Panc1 (cell line): ENCODE data around the gene RFTN1. TPM values are rescaled to one million over a fixed set of nuclear protein-coding genes. Genes with fewer than 3 reads are reported as not detected.

Source experiments
- ATAC-seq: fragments of 200-7000 bp; cut with Tn5 transposase; 2 replicates; pipeline ENCODE4 v1.9.1; 2020; ENCODE audit warnings: mild to moderate bottlenecking, moderate library complexity
- BruUV-seq: library from RNA; stranded (reverse); fragments of 400-500 nt; replicated peaks from 2 replicates; lab custom pipeline; 2021; lab: Mats Ljungman, UMichigan
- CTCF ChIA-PET: fragments of 300-600 bp; sonication (Branson Sonifier 250); formaldehyde crosslinking; loops from one replicate; lab custom pipeline; 2022; ENCODE audit warnings: antibody characterized with exemption; lab: Charles Lee
- POLR2A ChIA-PET: fragments of 300-600 bp; sonication (Branson Sonifier 250); formaldehyde crosslinking; loops from one replicate; lab custom pipeline; 2022; ENCODE audit warnings: antibody characterized with exemption; lab: Charles Lee
- DNase-seq: peaks from one replicate; pipeline ENCODE4 v3.0.0-alpha.2; 2010; ENCODE audit warnings: low read depth, low spot score
- H3K27ac ChIP-seq: 2 replicates; pipeline ENCODE4 v1.5.1; 2011; ENCODE audit warnings: mild to moderate bottlenecking, low read length, inconsistent platforms
- H3K27me3 ChIP-seq: fragments of 200-500 bp; sonication (Bioruptor generic); 2 replicates; pipeline ENCODE4 v1.6.0; 2014; ENCODE audit warnings: low read length, inconsistent platforms; ENCODE audit not compliant: control insufficient read depth, insufficient read depth
- H3K36me3 ChIP-seq: fragments of 200-500 bp; sonication (Bioruptor generic); 2 replicates; pipeline ENCODE4 v1.5.1; 2014; ENCODE audit warnings: inconsistent platforms, mild to moderate bottlenecking, low read length, moderate library complexity; ENCODE audit not compliant: control insufficient read depth, insufficient read depth
- H3K4me1 ChIP-seq: 2 replicates; pipeline ENCODE4 v1.5.1; 2011; ENCODE audit warnings: inconsistent platforms, mild to moderate bottlenecking, low read length, moderate library complexity; ENCODE audit not compliant: control insufficient read depth, insufficient read depth
- H3K4me3 ChIP-seq, 2 experiments: 2 replicates each; pipeline ENCODE4 v1.5.1; 2011 to 2012; ENCODE audit warnings: low read depth in 2 of 2, low read length in 2 of 2, mild to moderate bottlenecking in 2 of 2, inconsistent platforms in 1 of 2, moderate library complexity in 1 of 2
- H3K9me3 ChIP-seq: fragments of 200-500 bp; sonication (Bioruptor generic); 2 replicates; pipeline ENCODE4 v1.5.1; 2014; ENCODE audit warnings: low read depth, mild to moderate bottlenecking, inconsistent platforms, low read length, moderate library complexity; ENCODE audit not compliant: control insufficient read depth, insufficient read depth
- CTCF ChIP-seq: fragments of 450-650 bp; IDR thresholded peaks from 2 replicates; pipeline ENCODE4 v1.5.1; 2017; ENCODE audit warnings: mild to moderate bottlenecking
- POLR2AphosphoS5 ChIP-seq: IDR thresholded peaks from 2 replicates; pipeline ENCODE4 v1.6.1; 2012; ENCODE audit warnings: mild to moderate bottlenecking, low read depth, low read length, moderate library complexity
- SIN3A ChIP-seq: IDR thresholded peaks from 2 replicates; pipeline ENCODE4 v1.6.1; 2012; ENCODE audit warnings: low read depth, mild to moderate bottlenecking, low read length, moderate library complexity, borderline replicate concordance; ENCODE audit not compliant: insufficient read depth
- TCF7L2 ChIP-seq: IDR thresholded peaks from 2 replicates; pipeline ENCODE4 v1.6.1; 2011; ENCODE audit warnings: mild to moderate bottlenecking, low read depth, low read length, inconsistent platforms
- in situ Hi-C: cut with HindIII; loops from 2 replicates; pipeline ENCODE4 v1.10.0; 2016; ENCODE audit warnings: low sequenced_read_pairs, low pct_unique_long_range_greater_than_20kb
- intact Hi-C: fragments of 100-400 bp; cut with micrococcal nuclease; formaldehyde crosslinking; loops from one replicate; pipeline ENCODE4 v1.10.0; 2022; ENCODE audit not compliant: unreplicated experiment
- total RNA-seq: library from RNA; stranded (reverse); gene quantifications from one replicate; pipeline ENCODE4 v1.2.1, GENCODE V29; 2021; ENCODE audit not compliant: unreplicated experiment
- TF ChIP-seq, protein P1 (sequence below), 2 experiments: IDR thresholded peaks; 2 replicates each; pipeline ENCODE4 v1.6.1; 2011 to 2012; ENCODE audit warnings: low read depth in 2 of 2, control low read depth in 1 of 2, low read length in 1 of 2, mild to moderate bottlenecking in 1 of 2, moderate library complexity in 1 of 2; ENCODE audit not compliant: insufficient read depth in 1 of 2

The RFTN1 gene
- total RNA-seq, 1 experiment from 2014 or later: 0.90 TPM

GRCh38 chr3:16456784-16457415 lies 56.6 kb downstream of the RFTN1 start:
- intact Hi-C loops: no loop called here
- Histone ChIP-seq H3K27me3 (no peaks in the 10 kb centered on the region; the same call in 1 of the 2 replicates), H3K4me1 (no peaks in the 10 kb centered on the region), H3K9me3 (no peaks in the 10 kb centered on the region), H3K36me3 (no peaks in the 10 kb centered on the region), H3K27ac (no peak overlapping the region), H3K4me3 (no peak overlapping the region)
- no peak for ATAC-seq
- TF ChIP-seq POLR2AphosphoS5 (no peak), TCF7L2 (no peak), CTCF (no peak), SIN3A (no peak)
- TF ChIP-seq, protein P1, sequence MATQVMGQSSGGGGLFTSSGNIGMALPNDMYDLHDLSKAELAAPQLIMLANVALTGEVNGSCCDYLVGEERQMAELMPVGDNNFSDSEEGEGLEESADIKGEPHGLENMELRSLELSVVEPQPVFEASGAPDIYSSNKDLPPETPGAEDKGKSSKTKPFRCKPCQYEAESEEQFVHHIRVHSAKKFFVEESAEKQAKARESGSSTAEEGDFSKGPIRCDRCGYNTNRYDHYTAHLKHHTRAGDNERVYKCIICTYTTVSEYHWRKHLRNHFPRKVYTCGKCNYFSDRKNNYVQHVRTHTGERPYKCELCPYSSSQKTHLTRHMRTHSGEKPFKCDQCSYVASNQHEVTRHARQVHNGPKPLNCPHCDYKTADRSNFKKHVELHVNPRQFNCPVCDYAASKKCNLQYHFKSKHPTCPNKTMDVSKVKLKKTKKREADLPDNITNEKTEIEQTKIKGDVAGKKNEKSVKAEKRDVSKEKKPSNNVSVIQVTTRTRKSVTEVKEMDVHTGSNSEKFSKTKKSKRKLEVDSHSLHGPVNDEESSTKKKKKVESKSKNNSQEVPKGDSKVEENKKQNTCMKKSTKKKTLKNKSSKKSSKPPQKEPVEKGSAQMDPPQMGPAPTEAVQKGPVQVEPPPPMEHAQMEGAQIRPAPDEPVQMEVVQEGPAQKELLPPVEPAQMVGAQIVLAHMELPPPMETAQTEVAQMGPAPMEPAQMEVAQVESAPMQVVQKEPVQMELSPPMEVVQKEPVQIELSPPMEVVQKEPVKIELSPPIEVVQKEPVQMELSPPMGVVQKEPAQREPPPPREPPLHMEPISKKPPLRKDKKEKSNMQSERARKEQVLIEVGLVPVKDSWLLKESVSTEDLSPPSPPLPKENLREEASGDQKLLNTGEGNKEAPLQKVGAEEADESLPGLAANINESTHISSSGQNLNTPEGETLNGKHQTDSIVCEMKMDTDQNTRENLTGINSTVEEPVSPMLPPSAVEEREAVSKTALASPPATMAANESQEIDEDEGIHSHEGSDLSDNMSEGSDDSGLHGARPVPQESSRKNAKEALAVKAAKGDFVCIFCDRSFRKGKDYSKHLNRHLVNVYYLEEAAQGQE (IDR thresholded peaks at IDR 0.05; ENCODE audit: insufficient read depth in 1 of 2, low read depth in 2 of 2, low read length in 1 of 2): no peak
- BruUV-seq: no TSS peak
- in situ Hi-C loops: no loop called here
- no peak for DNase-seq
- CTCF ChIA-PET: no interaction called here
- POLR2A ChIA-PET: no interaction called here

- no TSS peak for BruUV-seq
- Histone ChIP-seq H3K4me1 (no peaks in the 10 kb centered on the region), H3K27ac (no peak overlapping the region), H3K36me3 (no peaks in the 10 kb centered on the region), H3K9me3 (no peaks in the 10 kb centered on the region), H3K27me3 (no peaks in the 10 kb centered on the region; the same call in 1 of the 2 replicates), H3K4me3 (no peak overlapping the region)
- ChIA-PET CTCF (no interaction called here), POLR2A (no interaction called here)
- intact Hi-C loops: no loop called here
- ATAC-seq (no peak), DNase-seq (no peak)
- TF ChIP-seq, protein P1 (IDR thresholded peaks at IDR 0.05; ENCODE audit: insufficient read depth in 1 of 2, low read depth in 2 of 2, low read length in 1 of 2): no peak
- no peak for TF ChIP-seq CTCF
- TF ChIP-seq POLR2AphosphoS5: no peak
- TF ChIP-seq SIN3A: no peak
- TF ChIP-seq TCF7L2: no peak
- in situ Hi-C loops: no loop called here
Observed at GRCh38 chr3:16455966-16456365, 57.5 kb downstream of the RFTN1 start.
